Cardiac muscle cell (in vitro differentiated cells and primary cell): ENCODE data around the gene SAT2. TPM values are rescaled to one million over a fixed set of nuclear protein-coding genes. Genes with fewer than 3 reads are reported as not detected.

Experiments
- DNase-seq, 2 donors: peaks; one replicate each; pipeline versions ENCODE4 v3.0.0 to v3.0.0-alpha.2; 2010 to 2017; ENCODE audit warnings: low read depth in 1 of 2, low spot score in 1 of 2
- H3K27ac ChIP-seq: fragments of 200-600 bp; sonication (generic); 2 replicates; pipeline ENCODE4 v1.5.1; 2016
- H3K27me3 ChIP-seq: fragments of 200-600 bp; sonication (generic); 2 replicates; pipeline ENCODE4 v1.6.0; 2016; ENCODE audit warnings: control low read depth
- H3K36me3 ChIP-seq: fragments of 200-600 bp; sonication (generic); 2 replicates; pipeline ENCODE4 v1.5.1; 2016; ENCODE audit warnings: control low read depth
- H3K4me1 ChIP-seq: fragments of 200-600 bp; sonication (generic); 2 replicates; pipeline ENCODE4 v1.8.1; 2017; ENCODE audit warnings: low read depth, mild to moderate bottlenecking, mixed run types
- H3K4me3 ChIP-seq: fragments of 200-600 bp; sonication (generic); 2 replicates; pipeline ENCODE4 v1.5.1; 2016; ENCODE audit warnings: mild to moderate bottlenecking
- H3K9me3 ChIP-seq: fragments of 200-600 bp; sonication (generic); 2 replicates; pipeline ENCODE4 v1.5.1; 2017; ENCODE audit warnings: low read depth, mild to moderate bottlenecking, control low read depth
- CTCF ChIP-seq: IDR thresholded peaks from 2 replicates; pipeline ENCODE4 v1.5.1; 2012; ENCODE audit warnings: low read depth, mild to moderate bottlenecking, low read length
- polyA plus RNA-seq: library from polyadenylated mRNA; unstranded; fragments of >200 nt; fragmentation: Nextera tagmentation; extraction: Ambion mirVana; gene quantifications from 2 replicates; pipeline ENCODE4 v1.2.1, GENCODE V29; 2016
- total RNA-seq: library from RNA; depleted of rRNA; stranded (reverse); fragments of >200 nt; gene quantifications from 2 replicates; pipeline ENCODE4 v1.2.3, GENCODE V29; 2016

Gene SAT2
- total and polyA plus RNA-seq, 2 experiments from 2014 or later: 142 to 143 TPM

DNA sequence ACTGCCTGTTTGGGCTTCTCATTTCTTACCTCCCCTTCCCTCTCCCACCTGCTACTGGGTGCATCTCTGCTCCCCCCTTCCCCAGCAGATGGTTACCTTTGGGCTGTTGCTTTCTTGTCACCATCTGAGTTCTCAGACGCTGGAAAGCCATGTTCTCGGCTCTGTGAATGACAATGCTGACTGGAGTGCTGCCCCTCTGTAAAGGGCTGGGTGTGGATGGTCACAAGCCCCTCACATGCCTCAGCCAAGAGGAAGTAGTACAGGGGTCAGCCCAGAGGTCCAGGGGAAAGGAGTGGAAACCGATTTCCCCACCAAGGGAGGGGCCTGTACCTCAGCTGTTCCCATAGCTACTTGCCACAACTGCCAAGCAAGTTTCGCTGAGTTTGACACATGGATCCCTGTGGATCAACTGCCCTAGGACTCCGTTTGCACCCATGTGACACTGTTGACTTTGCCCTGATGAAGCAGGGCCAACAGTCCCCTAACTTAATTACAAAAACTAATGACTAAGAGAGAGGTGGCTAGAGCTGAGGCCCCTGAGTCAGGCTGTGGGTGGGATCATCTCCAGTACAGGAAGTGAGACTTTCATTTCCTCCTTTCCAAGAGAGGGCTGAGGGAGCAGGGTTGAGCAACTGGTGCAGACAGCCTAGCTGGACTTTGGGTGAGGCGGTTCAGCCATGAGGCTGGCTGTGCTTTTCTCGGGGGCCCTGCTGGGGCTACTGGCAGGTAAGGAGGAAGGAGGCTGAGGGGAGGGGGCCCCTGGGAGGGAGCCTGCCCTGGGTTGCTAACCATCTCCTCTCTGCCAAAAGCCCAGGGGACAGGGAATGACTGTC lies 48.4 kb downstream of the SAT2 start, which contains the start of gene CD68:
TSS of gene CD68 (plus strand) at position 638 of the 833 bp plus-strand sequence. CDS start at position 678, 40 bp downstream.
- H3K9me3 ChIP-seq: no peaks in the 10 kb centered on the region
- H3K4me3 ChIP-seq: no peak within 1 kb of the TSS
- H3K4me1 ChIP-seq: peaks cover 9% of the 10 kb centered on the region
- DNase-seq: peak; percentile 35 to 93
- H3K36me3 ChIP-seq: peaks cover 53% of the 10 kb centered on the region
- peak within 1 kb of the TSS; percentile 83 for H3K27ac ChIP-seq
- TF ChIP-seq CTCF: no peak
- no peaks in the 10 kb centered on the region for H3K27me3 ChIP-seq

DNA sequence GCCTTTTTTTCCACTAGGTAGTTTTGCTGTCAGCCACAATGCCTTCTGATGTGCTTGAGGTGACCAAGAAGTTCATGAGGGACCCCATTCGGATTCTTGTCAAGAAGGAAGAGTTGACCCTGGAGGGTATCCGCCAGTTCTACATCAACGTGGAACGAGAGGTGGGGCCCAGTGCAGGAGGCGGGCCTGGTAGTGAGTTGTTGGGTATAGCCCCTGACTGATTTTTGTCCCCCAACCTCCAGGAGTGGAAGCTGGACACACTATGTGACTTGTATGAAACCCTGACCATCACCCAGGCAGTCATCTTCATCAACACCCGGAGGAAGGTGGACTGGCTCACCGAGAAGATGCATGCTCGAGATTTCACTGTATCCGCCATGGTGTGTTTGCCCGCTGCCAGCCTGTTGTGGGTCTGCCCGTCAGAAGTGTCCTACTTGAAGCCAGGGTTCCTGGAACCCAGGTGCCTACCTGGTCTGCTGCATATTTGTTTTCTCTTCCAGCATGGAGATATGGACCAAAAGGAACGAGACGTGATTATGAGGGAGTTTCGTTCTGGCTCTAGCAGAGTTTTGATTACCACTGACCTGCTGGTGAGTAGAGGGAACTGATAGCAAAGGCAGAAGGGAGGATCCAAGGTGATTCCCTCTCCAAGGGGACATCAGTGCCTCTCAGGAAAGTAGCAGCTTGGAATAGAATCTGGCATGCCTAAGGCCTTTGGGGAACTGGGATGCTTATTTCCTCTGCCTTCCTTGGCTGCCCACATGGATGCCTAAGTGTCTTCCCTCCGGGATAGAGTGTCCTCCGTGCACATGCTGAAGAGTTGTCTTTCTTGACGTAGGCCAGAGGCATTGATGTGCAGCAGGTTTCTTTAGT lies 50.1 kb downstream of the SAT2 start:
- Histone ChIP-seq H3K4me3 (no peak overlapping the region), H3K36me3 (peaks cover 53% of the 10 kb centered on the region), H3K27me3 (no peaks in the 10 kb centered on the region), H3K4me1 (peaks cover 1% of the 10 kb centered on the region), H3K9me3 (no peaks in the 10 kb centered on the region), H3K27ac (no peak overlapping the region)
- no peak for TF ChIP-seq CTCF
- DNase-seq: no peak

DNA sequence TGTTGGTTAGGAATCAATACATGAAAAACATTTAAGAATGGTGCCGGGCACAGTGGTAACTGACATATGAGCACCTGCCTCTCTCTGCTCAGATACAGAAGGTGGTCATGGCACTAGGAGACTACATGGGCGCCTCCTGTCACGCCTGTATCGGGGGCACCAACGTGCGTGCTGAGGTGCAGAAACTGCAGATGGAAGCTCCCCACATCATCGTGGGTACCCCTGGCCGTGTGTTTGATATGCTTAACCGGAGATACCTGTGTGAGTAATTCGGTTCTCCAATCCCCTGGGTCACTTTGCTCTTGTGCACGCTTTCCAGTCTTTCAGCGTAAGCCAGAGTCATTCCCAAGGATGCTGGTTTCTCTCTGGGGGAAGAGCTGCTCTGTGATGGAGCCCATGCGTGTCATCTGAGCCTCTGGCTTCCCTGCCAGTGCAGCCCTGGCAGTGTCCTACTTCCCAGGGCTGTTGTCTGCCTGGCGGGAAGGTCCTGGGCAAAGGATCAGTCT lies 51.1 kb downstream of the SAT2 start:
- Histone ChIP-seq H3K9me3 (no peaks in the 10 kb centered on the region), H3K4me1 (no peaks in the 10 kb centered on the region), H3K27me3 (no peaks in the 10 kb centered on the region), H3K4me3 (no peak overlapping the region), H3K36me3 (peaks cover 53% of the 10 kb centered on the region), H3K27ac (no peak overlapping the region)
- no peak for DNase-seq
- TF ChIP-seq CTCF: no peak

Other genes starting within 250 kb of the SAT2 start
- gene TNK1, start 246.7 kb downstream of the SAT2 start, total RNA-seq: 1.3 and 2.6 TPM in 2 replicates
- gene TNK1, start 246.7 kb downstream of the SAT2 start, polyA plus RNA-seq: 2.9 and 4.3 TPM in 2 replicates
- 25.9 and 33.4 TPM in 2 replicates for gene PLSCR3, start 233.3 kb downstream of the SAT2 start, total RNA-seq
- 39.1 and 40.3 TPM in 2 replicates for gene PLSCR3, start 233.3 kb downstream of the SAT2 start, polyA plus RNA-seq
- 85.4 and 122 TPM in 2 replicates for gene TMEM256, start 223.7 kb downstream of the SAT2 start, total RNA-seq
- gene TMEM256, start 223.7 kb downstream of the SAT2 start, polyA plus RNA-seq: 117 and 193 TPM in 2 replicates
- 14.8 and 26.3 TPM in 2 replicates for gene NLGN2, start 220.0 kb downstream of the SAT2 start, total RNA-seq
- gene NLGN2, start 220.0 kb downstream of the SAT2 start, polyA plus RNA-seq: 5.2 and 8.4 TPM in 2 replicates
- not detected in 2 replicates for gene SPEM1, start 207.5 kb downstream of the SAT2 start, total RNA-seq
- not detected in 2 replicates for gene SPEM1, start 207.5 kb downstream of the SAT2 start, polyA plus RNA-seq
- gene SPEM2, start 202.2 kb downstream of the SAT2 start, total RNA-seq: not detected in 2 replicates
- gene SPEM2, start 202.2 kb downstream of the SAT2 start, polyA plus RNA-seq: not detected in 2 replicates
- gene SPEM3, start 199.0 kb downstream of the SAT2 start, total RNA-seq: not detected in 2 replicates
- not detected in 2 replicates for gene SPEM3, start 199.0 kb downstream of the SAT2 start, polyA plus RNA-seq
- 10.7 and 12.1 TPM in 2 replicates for gene TMEM102, start 192.4 kb downstream of the SAT2 start, total RNA-seq
- gene TMEM102, start 192.4 kb downstream of the SAT2 start, polyA plus RNA-seq: 7.9 and 10.9 TPM in 2 replicates
- 51.9 and 56.8 TPM in 2 replicates for gene FGF11, start 188.3 kb downstream of the SAT2 start, total RNA-seq
- gene FGF11, start 188.3 kb downstream of the SAT2 start, polyA plus RNA-seq: 50.4 and 63.6 TPM in 2 replicates
- gene CHRNB1, start 182.8 kb downstream of the SAT2 start, total RNA-seq: 8.5 and 14.0 TPM in 2 replicates
- 28.6 and 34.5 TPM in 2 replicates for gene CHRNB1, start 182.8 kb downstream of the SAT2 start, polyA plus RNA-seq
- gene ZBTB4, start 148.2 kb downstream of the SAT2 start, total RNA-seq: 28.5 and 40.4 TPM in 2 replicates
- gene ZBTB4, start 148.2 kb downstream of the SAT2 start, polyA plus RNA-seq: 17.9 and 26.6 TPM in 2 replicates
- not detected in 2 replicates for gene SLC35G6, start 146.4 kb downstream of the SAT2 start, total RNA-seq
- 0.10 and 1.9 TPM in 2 replicates for gene SLC35G6, start 146.4 kb downstream of the SAT2 start, polyA plus RNA-seq
- 40.7 and 41.3 TPM in 2 replicates for gene POLR2A, start 143.5 kb downstream of the SAT2 start, total RNA-seq
- gene POLR2A, start 143.5 kb downstream of the SAT2 start, polyA plus RNA-seq: 53.8 and 62.3 TPM in 2 replicates
- gene TNFSF12, start 78.8 kb downstream of the SAT2 start, total RNA-seq: 4.1 and 11.7 TPM in 2 replicates
- 3.2 and 6.7 TPM in 2 replicates for gene TNFSF12, start 78.8 kb downstream of the SAT2 start, polyA plus RNA-seq
- gene TNFSF13, start 69.1 kb downstream of the SAT2 start, total RNA-seq: 3.1 and 7.4 TPM in 2 replicates
- 2.5 and 3.9 TPM in 2 replicates for gene TNFSF13, start 69.1 kb downstream of the SAT2 start, polyA plus RNA-seq
- 71.5 and 78.9 TPM in 2 replicates for gene SENP3, start 65.9 kb downstream of the SAT2 start, total RNA-seq
- gene SENP3, start 65.9 kb downstream of the SAT2 start, polyA plus RNA-seq: 43.4 and 45.0 TPM in 2 replicates
- 0.35 and 0.39 TPM in 2 replicates for gene CD68, start 48.2 kb downstream of the SAT2 start, total RNA-seq
- gene CD68, start 48.2 kb downstream of the SAT2 start, polyA plus RNA-seq: 0.23 TPM in 1 of 2 replicates, not detected in the other
- 90.9 and 128 TPM in 2 replicates for gene MPDU1, start 44.0 kb downstream of the SAT2 start, total RNA-seq
- 63.6 and 86.9 TPM in 2 replicates for gene MPDU1, start 44.0 kb downstream of the SAT2 start, polyA plus RNA-seq
- 5.4 and 6.5 TPM in 2 replicates for gene SOX15, start 37.7 kb downstream of the SAT2 start, total RNA-seq
- 5.3 and 5.9 TPM in 2 replicates for gene SOX15, start 37.7 kb downstream of the SAT2 start, polyA plus RNA-seq
- gene FXR2, start 12.9 kb downstream of the SAT2 start, total RNA-seq: 65.0 and 69.2 TPM in 2 replicates
- 60.5 and 65.5 TPM in 2 replicates for gene FXR2, start 12.9 kb downstream of the SAT2 start, polyA plus RNA-seq
- 2.2 and 2.8 TPM in 2 replicates for gene SHBG, start 2.3 kb upstream of the SAT2 start, total RNA-seq
- 3.9 and 5.6 TPM in 2 replicates for gene SHBG, start 2.3 kb upstream of the SAT2 start, polyA plus RNA-seq
- 26.2 and 34.6 TPM in 2 replicates for gene ATP1B2, start 23.1 kb upstream of the SAT2 start, total RNA-seq
- gene ATP1B2, start 23.1 kb upstream of the SAT2 start, polyA plus RNA-seq: 157 TPM in 2 replicates
- 28.9 and 30.9 TPM in 2 replicates for gene TP53, start 59.7 kb upstream of the SAT2 start, total RNA-seq
- gene TP53, start 59.7 kb upstream of the SAT2 start, polyA plus RNA-seq: 19.4 and 25.4 TPM in 2 replicates
- 11.5 and 12.0 TPM in 2 replicates for gene WRAP53, start 60.7 kb upstream of the SAT2 start, total RNA-seq
- gene WRAP53, start 60.7 kb upstream of the SAT2 start, polyA plus RNA-seq: 17.2 and 23.0 TPM in 2 replicates
- 60.2 and 70.3 TPM in 2 replicates for gene EFNB3, start 77.4 kb upstream of the SAT2 start, total RNA-seq
- gene EFNB3, start 77.4 kb upstream of the SAT2 start, polyA plus RNA-seq: 72.0 and 86.9 TPM in 2 replicates
- gene DNAH2, start 89.9 kb upstream of the SAT2 start, total RNA-seq: 0.88 and 3.0 TPM in 2 replicates
- 0.42 and 0.77 TPM in 2 replicates for gene DNAH2, start 89.9 kb upstream of the SAT2 start, polyA plus RNA-seq
- gene KDM6B, start 206.4 kb upstream of the SAT2 start, total RNA-seq: 11.1 and 20.8 TPM in 2 replicates
- gene KDM6B, start 206.4 kb upstream of the SAT2 start, polyA plus RNA-seq: 9.0 and 9.7 TPM in 2 replicates
- gene TMEM88, start 227.2 kb upstream of the SAT2 start, total RNA-seq: 27.4 and 51.2 TPM in 2 replicates
- gene TMEM88, start 227.2 kb upstream of the SAT2 start, polyA plus RNA-seq: 31.3 and 66.1 TPM in 2 replicates
- gene NAA38, start 229.7 kb upstream of the SAT2 start, total RNA-seq: 107 and 130 TPM in 2 replicates
- gene NAA38, start 229.7 kb upstream of the SAT2 start, polyA plus RNA-seq: 158 and 168 TPM in 2 replicates
- 14.0 and 14.3 TPM in 2 replicates for gene CYB5D1, start 230.2 kb upstream of the SAT2 start, total RNA-seq
- gene CYB5D1, start 230.2 kb upstream of the SAT2 start, polyA plus RNA-seq: 10.7 and 13.7 TPM in 2 replicates